Neural cell (in vitro differentiated cells): ENCODE results near the gene RGS6. TPM values are rescaled to one million over a fixed set of nuclear protein-coding genes. Genes with fewer than 3 reads are reported as not detected.

Experiments used
- H2AFZ ChIP-seq: fragments of 200-600, 300-800 bp; sonication (generic), shearing (Covaris generic); 2 replicates; pipeline ENCODE4 v1.6.0; 2014; ENCODE audit warnings: low read depth, mild to moderate bottlenecking, antibody characterized with exemption, low read length, moderate library complexity
- H3F3A ChIP-seq: fragments of 200-600 bp; shearing (Covaris generic); 2 replicates; pipeline ENCODE4 v1.6.1; 2016; ENCODE audit warnings: mild to moderate bottlenecking, moderate library complexity, mixed read lengths, antibody characterized with exemption, low read length; ENCODE audit not compliant: insufficient read depth, poor library complexity, severe bottlenecking
- H3K27ac ChIP-seq: fragments of 200-600, 300-800 bp; sonication (generic), shearing (Covaris generic); 2 replicates; pipeline ENCODE4 v1.5.1; 2014; ENCODE audit warnings: mild to moderate bottlenecking, low read length, moderate library complexity
- H3K27me3 ChIP-seq: fragments of 300-800, 200-600 bp; sonication (generic), shearing (Covaris generic); 2 replicates; pipeline ENCODE4 v1.6.0; 2014; ENCODE audit warnings: mild to moderate bottlenecking, low read depth, low read length, moderate library complexity; ENCODE audit not compliant: insufficient read depth
- H3K36me3 ChIP-seq: fragments of 300-800, 200-600 bp; sonication (generic), shearing (Covaris generic); 2 replicates; pipeline ENCODE4 v1.5.1; 2014; ENCODE audit warnings: mild to moderate bottlenecking, antibody characterized with exemption, low read length, moderate library complexity; ENCODE audit not compliant: insufficient read depth
- H3K4me2 ChIP-seq: fragments of 300-800, 200-600 bp; sonication (generic), shearing (Covaris generic); 2 replicates; pipeline ENCODE4 v1.6.0; 2014; ENCODE audit warnings: mild to moderate bottlenecking, low read length
- H3K4me3 ChIP-seq: fragments of 300-800, 200-600 bp; sonication (generic), shearing (Covaris generic); 2 replicates; pipeline ENCODE4 v1.5.1; 2014; ENCODE audit warnings: mild to moderate bottlenecking, low read length, moderate library complexity
- H3K79me2 ChIP-seq: fragments of 200-600 bp; shearing (Covaris generic); replicated peaks from 2 replicates; pipeline ENCODE4 v1.6.0; 2014; ENCODE audit warnings: mild to moderate bottlenecking, low read length, moderate library complexity; ENCODE audit not compliant: insufficient read depth
- H3K9ac ChIP-seq: fragments of 300-800, 200-600 bp; sonication (generic), shearing (Covaris generic); 2 replicates; pipeline ENCODE4 v1.6.1; 2016; ENCODE audit warnings: mild to moderate bottlenecking, low read length, mixed read lengths
- H3K9me2 ChIP-seq: fragments of 200-600 bp; shearing (Covaris generic); 2 replicates; pipeline ENCODE4 v1.6.1; 2016; ENCODE audit warnings: mild to moderate bottlenecking, low read length, mixed read lengths; ENCODE audit not compliant: insufficient read depth
- H3K9me3 ChIP-seq: fragments of 200-600, 300-800 bp; sonication (generic), shearing (Covaris generic); 2 replicates; pipeline ENCODE4 v1.6.1; 2016; ENCODE audit warnings: mild to moderate bottlenecking, mixed run types, low read length, moderate library complexity, mixed read lengths
- H4K20me1 ChIP-seq: fragments of 200-600 bp; shearing (Covaris generic); 2 replicates; pipeline ENCODE4 v1.6.1; 2016; ENCODE audit warnings: mild to moderate bottlenecking, mixed run types; ENCODE audit not compliant: insufficient read depth
- CTCF ChIP-seq: fragments of 450-650 bp; IDR thresholded peaks from 2 replicates; pipeline ENCODE4 v1.5.1; 2014; ENCODE audit warnings: antibody characterized with exemption, mild to moderate bottlenecking, moderate library complexity; ENCODE audit not compliant: poor library complexity, severe bottlenecking
- EP300 ChIP-seq: fragments of 450-650 bp; conservative IDR thresholded peaks from 2 replicates; pipeline ENCODE4 v1.6.1; 2014; ENCODE audit warnings: antibody characterized with exemption, mild to moderate bottlenecking, moderate library complexity; ENCODE audit not compliant: poor library complexity, severe bottlenecking
- EZH2 ChIP-seq: fragments of 200-600, 300-800 bp; shearing (Covaris generic), sonication (generic); IDR thresholded peaks from 2 replicates; pipeline ENCODE4 v1.6.1; 2014; ENCODE audit warnings: antibody characterized with exemption, low read length, borderline replicate concordance, mild to moderate bottlenecking; ENCODE audit not compliant: insufficient read depth, poor library complexity, severe bottlenecking
- MXI1 ChIP-seq: fragments of 450-650 bp; conservative IDR thresholded peaks from 2 replicates; pipeline ENCODE4 v1.6.1; 2014; ENCODE audit warnings: antibody characterized with exemption, mild to moderate bottlenecking; ENCODE audit not compliant: poor library complexity, severe bottlenecking
- POLR2AphosphoS5 ChIP-seq: IDR thresholded peaks from 2 replicates; pipeline ENCODE4 v1.6.1; 2012
- RAD21 ChIP-seq: fragments of 450-650 bp; conservative IDR thresholded peaks from 2 replicates; pipeline ENCODE4 v1.6.1; 2014; ENCODE audit warnings: antibody characterized with exemption, mild to moderate bottlenecking, moderate library complexity
- REST ChIP-seq: IDR thresholded peaks from 2 replicates; pipeline ENCODE4 v1.6.1; 2012; ENCODE audit warnings: borderline replicate concordance
- SMC3 ChIP-seq: fragments of 450-650 bp; conservative IDR thresholded peaks from 2 replicates; pipeline ENCODE4 v1.6.1; 2014; ENCODE audit warnings: antibody characterized with exemption, mild to moderate bottlenecking, moderate library complexity; ENCODE audit not compliant: poor library complexity
- TAF1 ChIP-seq: IDR thresholded peaks from 2 replicates; pipeline ENCODE4 v1.6.1; 2012; ENCODE audit warnings: low read depth
- polyA plus RNA-seq: library from polyadenylated mRNA; depleted of rRNA; stranded (reverse); fragments of >200 nt; gene quantifications from 2 replicates; pipeline ENCODE4 v1.2.3, GENCODE V29; 2014

Gene RGS6
- polyA plus RNA-seq, 1 donor from 2014 or later: 7.3 TPM

GRCh38 chr14:72256055-72256454 is 323.8 kb downstream of the RGS6 start:
- Histone ChIP-seq H4K20me1 (no peaks in the 10 kb centered on the region), H3K79me2 (no peaks in the 10 kb centered on the region), H3K27ac (no peak overlapping the region), H3F3A (no peaks in the 10 kb centered on the region), H3K9me3 (no peaks in the 10 kb centered on the region), H3K9me2 (no peaks in the 10 kb centered on the region), H3K4me3 (no peak overlapping the region), H2AFZ (no peak overlapping the region), H3K27me3 (no peaks in the 10 kb centered on the region), H3K9ac (no peak overlapping the region), H3K4me2 (no peak overlapping the region), H3K36me3 (no peaks in the 10 kb centered on the region)
- TF ChIP-seq POLR2AphosphoS5: no peak

- Histone ChIP-seq H3K27ac (no peak overlapping the region), H3K27me3 (no peaks in the 10 kb centered on the region), H3K9ac (no peak overlapping the region), H3K4me2 (no peak overlapping the region), H4K20me1 (no peaks in the 10 kb centered on the region), H3K79me2 (no peaks in the 10 kb centered on the region), H3K9me2 (no peaks in the 10 kb centered on the region), H2AFZ (no peak overlapping the region), H3F3A (no peaks in the 10 kb centered on the region), H3K36me3 (no peaks in the 10 kb centered on the region), H3K4me3 (no peak overlapping the region), H3K9me3 (no peaks in the 10 kb centered on the region)
- no peak for TF ChIP-seq REST
- no peak for TF ChIP-seq EP300
- TF ChIP-seq CTCF: no peak
- TF ChIP-seq SMC3: no peak
Measured at GRCh38 chr14:72261068-72261467, 328.8 kb downstream of the RGS6 start.

- no peak overlapping the region for H3K9ac ChIP-seq
- no peaks in the 10 kb centered on the region for H3K36me3 ChIP-seq
- TF ChIP-seq EP300 (no peak), EZH2 (no peak), MXI1 (no peak), SMC3 (no peak), CTCF (no peak), POLR2AphosphoS5 (no peak), TAF1 (no peak), RAD21 (no peak), REST (no peak)
- no peaks in the 10 kb centered on the region for H4K20me1 ChIP-seq
- H3K4me2 ChIP-seq: no peak overlapping the region
- no peaks in the 10 kb centered on the region for H3K79me2 ChIP-seq
- H2AFZ ChIP-seq: no peak overlapping the region
- no peak overlapping the region for H3K27ac ChIP-seq
- H3K9me2 ChIP-seq: no peaks in the 10 kb centered on the region
- no peaks in the 10 kb centered on the region for H3K9me3 ChIP-seq
- H3F3A ChIP-seq: no peaks in the 10 kb centered on the region
- H3K4me3 ChIP-seq: no peak overlapping the region
- H3K27me3 ChIP-seq: no peaks in the 10 kb centered on the region
Measured at GRCh38 chr14:72262771-72263170, 330.5 kb downstream of the RGS6 start.
